Measurements from ENCODE around the gene RAP1GAP2.

- TF ChIP-seq EP300 (IDR thresholded peaks at IDR 0.05; ENCODE audit: borderline replicate concordance in 1 of 2, low read depth in 1 of 2, low read length in 1 of 2) (no peak), CTCF (IDR thresholded peaks at IDR 0.05) (no peak), MXI1 (IDR thresholded peaks at IDR 0.05; ENCODE audit: low read depth, low read length) (no peak), ELF1 (IDR thresholded peaks at IDR 0.05) (no peak), RCOR1 (IDR thresholded peaks at IDR 0.05; ENCODE audit: low read length) (no peak), TEAD4 (IDR thresholded peaks at IDR 0.05; ENCODE audit: borderline replicate concordance, insufficient read depth) (no peak), RAD21 (IDR thresholded peaks at IDR 0.05; ENCODE audit: low read length) (no peak), MAX (IDR thresholded peaks at IDR 0.05; ENCODE audit: low read depth) (no peak), PBX3 (IDR thresholded peaks at IDR 0.05) (no peak), POLR2AphosphoS5 (IDR thresholded peaks at IDR 0.05; ENCODE audit: low read depth, low read length) (no peak), EZH2phosphoT487 (IDR thresholded peaks at IDR 0.05; ENCODE audit: borderline replicate concordance, low read depth) (no peak)
These were observed 152.7 kb downstream of the RAP1GAP2 start for GRCh38 chr17:2948721-2949468.

All from SK-N-SH (cell line).